NCI-H1105 (cell line): ENCODE measurements around the gene SGMS2.
A peak's percentile ranks its signal among the peaks of the same experiment; 100 is the strongest.
"Not testable (repeated sequence)": the region's sequence is repeated elsewhere in the genome, so short reads cannot be mapped to it uniquely, and the experiment has no call there.

ENCODE experiments used
- DNase-seq: peaks from one replicate; lab custom pipeline; 2025; lab: John Stamatoyannopoulos, UW

SGMS2 gene

GRCh38 chr4:107913283-107913899 lies 88.7 kb downstream of the SGMS2 start:
- peak; percentile 9 for DNase-seq

GRCh38 chr4:107915220-107915619 lies 90.5 kb downstream of the SGMS2 start:
- DNase-seq, result no peak

GRCh38 chr4:107916623-107917022 lies 91.9 kb downstream of the SGMS2 start:
- DNase-seq, result no peak

GRCh38 chr4:107917500-107917899 lies 92.8 kb downstream of the SGMS2 start:
- DNase-seq, result no peak

GRCh38 chr4:107922486-107923473 lies 98.0 kb downstream of the SGMS2 start:
- DNase-seq, result no peak

DNA sequence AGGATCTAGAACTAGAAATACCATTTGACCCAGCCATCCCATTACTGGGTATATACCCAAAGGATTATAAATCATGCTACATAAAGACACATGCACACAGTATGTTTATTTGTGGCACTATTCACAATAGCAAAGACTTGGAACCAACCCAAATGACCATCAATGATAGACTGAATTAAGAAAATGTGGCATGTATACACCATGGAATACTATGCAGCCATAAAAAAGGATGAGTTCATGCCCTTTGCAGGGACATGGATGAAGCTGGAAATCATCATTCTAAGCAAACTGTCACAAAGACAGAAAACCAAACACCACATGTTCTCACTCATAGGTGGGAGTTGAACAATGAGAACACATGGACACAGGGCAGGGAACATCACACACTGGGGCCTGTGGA lies 101.0 kb downstream of the SGMS2 start:
- DNase-seq, result not testable (repeated sequence)

GRCh38 chr4:107926875-107927274 lies 102.1 kb downstream of the SGMS2 start:
- DNase-seq, result not testable (repeated sequence)

DNA sequence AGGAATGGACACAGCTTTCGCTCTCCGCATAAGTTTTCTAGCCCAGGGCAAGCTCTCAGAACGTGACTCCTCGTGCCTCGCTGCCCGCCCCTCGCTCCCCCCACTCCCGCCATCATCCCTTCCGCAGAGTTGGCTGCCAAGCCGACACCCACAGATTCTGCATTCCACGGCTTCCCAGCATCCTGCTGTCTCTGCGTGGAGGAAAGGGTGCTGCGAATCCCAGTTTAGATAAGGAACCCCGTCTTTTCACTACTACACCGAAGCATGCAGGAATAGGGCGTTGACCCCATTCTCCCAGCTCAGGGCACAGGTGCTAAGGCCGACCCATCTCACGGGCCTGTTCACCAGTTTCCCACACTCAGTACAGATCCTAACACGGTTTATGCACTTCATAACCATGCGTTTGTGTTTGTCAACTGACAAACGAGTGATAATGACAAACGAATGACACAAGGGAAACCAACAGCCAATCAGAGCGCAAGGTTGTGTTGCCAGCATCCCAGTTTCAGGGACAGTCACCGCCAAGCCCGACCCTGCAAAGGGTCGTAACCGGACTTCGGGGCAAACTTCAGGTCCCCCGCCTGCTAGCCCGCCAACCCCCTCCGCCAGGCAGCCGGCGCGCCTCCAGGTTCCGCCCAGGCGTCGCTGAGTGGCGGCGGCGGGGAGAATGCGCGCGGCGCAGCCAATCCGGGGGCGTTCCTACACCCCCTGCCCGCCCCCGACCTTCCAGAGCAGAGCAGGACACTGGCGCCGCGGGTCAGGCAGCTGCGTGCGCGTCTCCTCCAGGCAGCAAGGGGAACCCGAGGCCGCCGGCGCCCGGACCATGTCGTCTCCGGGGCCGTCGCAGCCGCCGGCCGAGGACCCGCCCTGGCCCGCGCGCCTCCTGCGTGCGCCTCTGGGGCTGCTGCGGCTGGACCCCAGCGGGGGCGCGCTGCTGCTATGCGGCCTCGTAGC lies 106.4 kb downstream of the SGMS2 start, which contains the start of gene CYP2U1:
CYP2U1 (plus strand) TSS at position 729 of the 954 bp plus-strand sequence; CDS start at position 824, 95 bp downstream.
- DNase-seq, result peak; percentile 32

DNA sequence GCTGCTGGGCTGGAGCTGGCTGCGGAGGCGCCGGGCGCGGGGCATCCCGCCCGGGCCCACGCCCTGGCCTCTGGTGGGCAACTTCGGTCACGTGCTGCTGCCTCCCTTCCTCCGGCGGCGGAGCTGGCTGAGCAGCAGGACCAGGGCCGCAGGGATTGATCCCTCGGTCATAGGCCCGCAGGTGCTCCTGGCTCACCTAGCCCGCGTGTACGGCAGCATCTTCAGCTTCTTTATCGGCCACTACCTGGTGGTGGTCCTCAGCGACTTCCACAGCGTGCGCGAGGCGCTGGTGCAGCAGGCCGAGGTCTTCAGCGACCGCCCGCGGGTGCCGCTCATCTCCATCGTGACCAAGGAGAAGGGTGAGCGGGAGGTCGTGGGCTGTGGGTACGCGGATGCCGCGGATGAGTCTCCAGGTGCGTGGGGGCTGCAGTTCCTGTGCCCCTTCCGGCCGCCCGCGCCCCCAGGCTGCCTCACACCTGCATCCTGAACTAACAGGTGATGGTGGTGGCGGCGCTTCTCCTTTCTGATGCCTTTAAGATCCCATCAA lies 107.1 kb downstream of the SGMS2 start:
- no peak for DNase-seq

GRCh38 chr4:107935246-107935645 lies 110.5 kb downstream of the SGMS2 start:
- no peak for DNase-seq

GRCh38 chr4:107937040-107937439 lies 112.3 kb downstream of the SGMS2 start:
- no peak for DNase-seq

GRCh38 chr4:107939307-107939706 lies 114.6 kb downstream of the SGMS2 start:
- no peak for DNase-seq

DNA sequence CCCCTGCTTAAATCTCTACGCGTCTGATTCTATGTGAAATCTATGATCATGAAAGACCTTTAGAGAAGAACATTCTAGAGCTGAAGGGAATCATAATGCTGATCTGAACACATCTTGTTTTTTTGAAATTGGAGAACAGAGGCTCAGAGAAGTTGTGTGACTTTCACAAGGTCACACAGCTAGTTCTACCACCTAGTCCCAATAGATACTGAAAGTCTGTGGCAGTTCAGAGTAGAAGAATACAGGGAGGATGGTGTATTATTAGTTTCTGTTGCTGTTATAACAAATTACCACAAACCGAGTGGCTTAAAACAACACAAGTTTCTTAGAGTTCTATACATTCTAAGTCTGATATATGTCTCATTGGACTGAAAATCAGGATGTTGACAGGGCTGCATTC lies 121.1 kb downstream of the SGMS2 start:
- DNase-seq, result no peak

DNA sequence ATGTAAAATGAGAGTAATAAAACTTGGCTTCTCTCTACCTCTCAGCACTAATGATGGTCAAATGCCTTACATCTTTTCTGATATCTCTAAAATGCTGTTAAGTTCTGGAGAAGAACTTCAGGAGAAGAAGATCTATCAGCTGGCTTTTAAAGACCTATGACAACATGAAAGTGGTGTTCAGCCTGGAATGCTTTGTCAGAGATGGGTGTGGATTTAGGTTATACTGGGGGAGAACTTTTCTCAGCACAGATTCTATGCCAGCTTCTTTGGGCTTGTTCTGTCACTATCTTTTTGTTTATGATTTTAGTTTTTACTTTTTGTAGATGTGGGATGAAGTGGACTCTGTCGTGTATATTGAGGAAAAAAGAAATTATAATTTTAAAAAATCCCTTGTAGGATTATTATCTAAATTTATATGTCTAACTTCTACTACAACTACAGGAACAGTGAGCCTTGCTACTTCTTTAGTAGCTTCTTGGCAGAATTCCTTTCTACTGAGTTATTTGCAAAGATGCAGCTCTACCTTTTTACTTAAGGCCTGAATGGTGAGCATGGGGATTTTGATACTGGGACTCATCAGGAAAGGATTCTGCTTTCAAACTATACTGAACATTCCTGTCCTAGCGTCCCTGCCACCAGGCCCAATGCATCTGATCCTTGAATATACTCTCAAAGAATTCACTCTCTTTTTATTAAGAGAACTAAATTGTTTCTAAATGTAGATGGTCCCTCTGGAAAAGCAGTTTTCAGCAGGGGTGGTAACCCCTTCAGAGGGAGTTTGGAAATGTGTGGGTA lies 126.2 kb downstream of the SGMS2 start:
- DNase-seq, result no peak

DNA sequence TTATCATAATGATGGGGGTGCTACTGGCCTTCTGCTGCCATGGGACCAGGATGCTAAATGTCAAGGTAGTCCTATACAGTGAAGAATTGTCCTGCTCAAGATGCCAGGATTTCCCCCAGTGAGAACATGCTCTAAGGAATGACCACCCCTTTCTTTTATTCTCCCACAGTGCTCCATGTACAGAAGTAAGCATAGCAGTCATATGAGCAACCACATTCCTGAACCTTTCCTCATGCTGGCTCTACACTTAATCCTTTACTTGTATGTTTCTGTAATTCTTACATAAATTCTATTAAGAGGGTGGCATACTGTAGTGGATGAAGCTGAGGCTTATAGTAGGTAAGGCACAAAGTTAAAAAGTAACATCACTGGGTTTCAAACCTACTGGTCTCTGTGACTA lies 126.8 kb downstream of the SGMS2 start:
- no peak for DNase-seq

- DNase-seq, result no peak
Observed at GRCh38 chr4:107956011-107956410, 131.3 kb downstream of the SGMS2 start.
